Measurements from ENCODE around the gene ASB13.

DNA sequence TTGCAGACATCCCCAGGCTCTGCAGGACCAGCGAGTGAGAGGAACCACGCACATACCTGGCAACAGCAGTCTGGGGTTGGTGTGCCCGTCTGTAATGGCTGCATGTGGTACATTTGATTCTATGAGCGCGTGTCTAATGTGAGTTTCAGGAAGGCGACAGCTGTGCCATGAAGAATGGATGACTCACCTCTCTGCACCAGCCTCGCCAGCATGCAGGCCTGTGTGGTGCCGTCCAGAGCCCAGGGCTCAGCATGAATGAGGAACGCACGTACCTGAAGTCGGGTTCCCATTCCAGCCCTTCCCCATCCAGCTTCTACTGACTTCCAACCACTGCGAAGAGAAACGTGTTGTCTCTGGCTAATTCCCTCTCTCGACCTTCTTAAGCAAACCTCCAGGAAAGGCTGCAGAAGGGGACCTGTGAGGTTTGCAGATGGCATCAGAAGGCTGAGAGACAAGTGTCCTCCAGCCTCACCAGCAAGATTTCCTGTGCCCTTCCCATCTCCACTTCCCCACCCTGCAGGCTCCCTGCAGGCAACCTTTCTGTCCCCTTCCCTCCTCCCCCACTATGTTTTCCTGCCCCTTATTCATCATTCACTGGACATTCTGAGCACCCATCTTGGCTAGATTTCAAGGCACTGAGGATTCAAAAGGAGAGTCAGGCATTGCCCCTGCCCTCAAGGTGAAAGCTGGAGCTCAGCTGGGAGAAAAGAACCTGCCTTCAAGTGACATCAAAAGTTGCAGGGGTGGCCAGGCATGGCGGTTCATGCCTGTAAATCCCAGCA is 54.3 kb downstream of the ASB13 start:
- TF ChIP-seq FOXA1 (IDR thresholded peaks at IDR 0.05): no peak
- TF ChIP-seq NFRKB (IDR thresholded peaks at IDR 0.05): no peak
- TF ChIP-seq ELF4 (IDR thresholded peaks at IDR 0.05): no peak
- no peak for TF ChIP-seq BHLHE40 (IDR thresholded peaks at IDR 0.05; ENCODE audit: borderline replicate concordance)
- TF ChIP-seq FOXM1 (IDR thresholded peaks at IDR 0.05; ENCODE audit: borderline replicate concordance): no peak
- TF ChIP-seq ARNT (IDR thresholded peaks at IDR 0.05): no peak
- no peak for TF ChIP-seq ZNF384 (IDR thresholded peaks at IDR 0.05)
